ENCODE results near the gene DLST.

- no peak for TF ChIP-seq CTCF (IDR thresholded peaks at IDR 0.05; ENCODE audit: insufficient read depth, low read length)
- TF ChIP-seq POLR2AphosphoS5 (IDR thresholded peaks at IDR 0.05; ENCODE audit: low read depth): no peak
Observed at GRCh38 chr14:74942181-74942580, 60.5 kb downstream of the DLST start.

Measured in HL-60 (cell line).